GM12878 (cell line): ENCODE measurements around the gene KNSTRN. TPM values are rescaled to one million over a fixed set of nuclear protein-coding genes. Genes with fewer than 3 reads are reported as not detected.

ENCODE experiments used
- ATAC-seq: fragments of 200-7000 bp; cut with Tn5 transposase; 3 replicates; pipeline ENCODE4 v1.9.1; 2020; ENCODE audit warnings: mild to moderate bottlenecking, moderate library complexity
- BruUV-seq: library from RNA; stranded (reverse); fragments of 400-500 nt; replicated peaks from 2 replicates; lab custom pipeline; 2021; lab: Mats Ljungman, UMichigan
- CTCF ChIA-PET: fragments of 300-600 bp; sonication (Branson Sonifier 250); formaldehyde crosslinking; extraction: SDS; loops from one replicate; lab custom pipeline; 2021; ENCODE audit warnings: inconsistent platforms; lab: Yijun Ruan, JAX
- POLR2A ChIA-PET: fragments of 350-600 bp; formaldehyde crosslinking; extraction: SDS; loops from one replicate; lab custom pipeline; 2021; ENCODE audit warnings: inconsistent platforms; lab: Charles Lee
- RAD21 ChIA-PET: fragments of 300-600 bp; sonication (Branson Sonifier 250); formaldehyde crosslinking; loops from one replicate; lab custom pipeline; 2023; ENCODE audit warnings: antibody characterized with exemption; ENCODE audit not compliant: unreplicated experiment; lab: Charles Lee
- SMC1A ChIA-PET: fragments of 300-600 bp; sonication (Branson Sonifier 250); formaldehyde crosslinking; loops from one replicate; lab custom pipeline; 2023; ENCODE audit not compliant: unreplicated experiment, uncharacterized antibody; lab: Charles Lee
- DNase-seq: peaks from one replicate; pipeline ENCODE4 v3.0.0-alpha.2; 2011; ENCODE audit warnings: low read depth, low spot score
- FAIRE-seq: peaks from 3 replicates; lab custom pipeline; 2011; peaks lifted over from hg19 to GRCh38; lab: Jason Lieb, UNC
- H2AFZ ChIP-seq: 2 replicates; pipeline ENCODE4 v1.6.0; 2011; ENCODE audit warnings: low read depth, low read length, control low read depth; ENCODE audit not compliant: control insufficient read depth
- H3K27ac ChIP-seq: 2 replicates; pipeline ENCODE4 v1.5.1; 2011; ENCODE audit warnings: control low read depth; ENCODE audit not compliant: control insufficient read depth, insufficient read depth
- H3K27me3 ChIP-seq, 2 experiments: replicated peaks in 1 of 2; 2 replicates each; pipeline versions ENCODE4 v1.6.0 to v1.6.1; 2011; ENCODE audit warnings: low read length in 1 of 2; ENCODE audit not compliant: control insufficient read depth in 2 of 2, insufficient read depth in 2 of 2
- H3K36me3 ChIP-seq, 2 experiments: 2 replicates each; pipeline ENCODE4 v1.5.1; 2011; ENCODE audit warnings: low read length in 1 of 2; ENCODE audit not compliant: control insufficient read depth in 2 of 2, insufficient read depth in 2 of 2
- H3K4me1 ChIP-seq: 2 replicates; pipeline ENCODE4 v1.6.1; 2011; ENCODE audit warnings: mild to moderate bottlenecking, low read length, moderate library complexity, mixed read lengths; ENCODE audit not compliant: control insufficient read depth, insufficient read depth
- H3K4me2 ChIP-seq: 2 replicates; pipeline ENCODE4 v1.6.0; 2011; ENCODE audit warnings: control low read depth; ENCODE audit not compliant: control insufficient read depth, insufficient read depth
- H3K4me3 ChIP-seq: fragments of 200-600 bp; sonication (generic); 2 replicates; pipeline ENCODE4 v1.5.1; 2016
- H3K79me2 ChIP-seq: 2 replicates; pipeline ENCODE4 v1.6.0; 2011; ENCODE audit warnings: low read length; ENCODE audit not compliant: control insufficient read depth, insufficient read depth
- H3K9ac ChIP-seq: 2 replicates; pipeline ENCODE4 v1.8.0; 2011; ENCODE audit warnings: low read length, control low read depth, mixed read lengths; ENCODE audit not compliant: control insufficient read depth, insufficient read depth
- H3K9me3 ChIP-seq: replicated peaks from 3 replicates; pipeline ENCODE4 v1.5.1; 2011; ENCODE audit warnings: mild to moderate bottlenecking, low read length; ENCODE audit not compliant: control insufficient read depth, insufficient read depth
- H4K20me1 ChIP-seq: 2 replicates; pipeline ENCODE4 v1.6.0; 2011; ENCODE audit not compliant: control insufficient read depth, insufficient read depth
- EGR1 ChIP-seq, 2 experiments: IDR thresholded peaks; 1 replicate in 1 of 2; 2 replicates in 1 of 2; pipeline ENCODE4 v1.6.1; 2011 to 2012; ENCODE audit warnings: low read depth in 2 of 2, low read length in 2 of 2, borderline replicate concordance in 1 of 2, mild to moderate bottlenecking in 1 of 2, moderate library complexity in 1 of 2
- EP300 ChIP-seq, 2 experiments: fragments of 150-350 bp in 1 of 2; IDR thresholded peaks; 2 replicates each; pipeline ENCODE4 v1.6.1; 2011 to 2012; ENCODE audit warnings: low read depth in 2 of 2, low read length in 2 of 2, borderline replicate concordance in 1 of 2, improper control_type of control experiment in 1 of 2, inconsistent platforms in 1 of 2; ENCODE audit not compliant: control insufficient read depth in 1 of 2
- MEF2A ChIP-seq: IDR thresholded peaks from 2 replicates; pipeline ENCODE4 v1.6.1; 2011; ENCODE audit warnings: low read depth, mild to moderate bottlenecking, low read length, moderate library complexity; ENCODE audit not compliant: insufficient read depth
- MYB ChIP-seq: fragments of 150-350 bp; IDR thresholded peaks from 2 replicates; pipeline ENCODE4 v1.6.1; 2014; ENCODE audit warnings: mild to moderate bottlenecking, low read depth, low read length, borderline replicate concordance
- NR2F1 ChIP-seq: fragments of 450-650 bp; conservative IDR thresholded peaks from 2 replicates; pipeline ENCODE4 v1.6.1; 2017; ENCODE audit warnings: mild to moderate bottlenecking
- POLR2A ChIP-seq: IDR thresholded peaks from 2 replicates; pipeline ENCODE4 v1.6.1; 2011; ENCODE audit warnings: low read depth, mild to moderate bottlenecking, low read length
- RAD51 ChIP-seq: fragments of 450-650 bp; IDR thresholded peaks from 2 replicates; pipeline ENCODE4 v1.6.1; 2016; ENCODE audit warnings: moderate library complexity, mild to moderate bottlenecking, inconsistent platforms
- RCOR1 ChIP-seq: conservative IDR thresholded peaks from 2 replicates; pipeline ENCODE4 v1.6.1; 2012; ENCODE audit warnings: low read depth, low read length, improper control_type of control experiment
- SMAD5 ChIP-seq: IDR thresholded peaks from 2 replicates; pipeline ENCODE4 v1.6.1; 2016; ENCODE audit warnings: antibody characterized with exemption, low read depth
- SMC3 ChIP-seq: IDR thresholded peaks from 2 replicates; pipeline ENCODE4 v1.6.1; 2011; ENCODE audit warnings: low read length, improper control_type of control experiment, borderline replicate concordance
- TARDBP ChIP-seq: IDR thresholded peaks from 2 replicates; pipeline ENCODE4 v1.6.1; 2016; ENCODE audit warnings: borderline replicate concordance
- TCF7 ChIP-seq: IDR thresholded peaks from 2 replicates; pipeline ENCODE4 v1.6.1; 2014; ENCODE audit warnings: antibody characterized with exemption, borderline replicate concordance
- ZZZ3 ChIP-seq: IDR thresholded peaks from 2 replicates; pipeline ENCODE4 v1.6.1; 2011; ENCODE audit warnings: low read depth; ENCODE audit not compliant: control insufficient read depth, insufficient read length
- WGBS: methylation state at CpG from one replicate; pipeline ENCODE4 v1.1.6; 2016; ENCODE audit warnings: low lambda C conversion rate; ENCODE audit not compliant: insufficient replicate concordance, insufficient coverage; ENCODE audit errors: missing lambda C conversion rate; 5-methylcytosine and 5-hydroxymethylcytosine counted together
- in situ Hi-C: fragments of 300-500 bp; cut with MboI; formaldehyde crosslinking; loops from 9 replicates; pipeline ENCODE4 v1.14.3; 2018; ENCODE audit warnings: mixed read lengths
- intact Hi-C: fragments of 100-400 bp; cut with micrococcal nuclease; formaldehyde crosslinking; loops from one replicate; pipeline ENCODE4 v1.14.2; 2022; ENCODE audit not compliant: unreplicated experiment
- polyA plus RNA-seq, 11 experiments: library from polyadenylated mRNA; depleted of rRNA in 4 of 11; unstranded in 6 of 11; stranded (reverse) in 5 of 11; fragments of >200 nt; fragmentation: Nextera tagmentation in 4 of 11; fragmentation: Illumina TruSeq in 1 of 11; extraction: Ambion mirVana in 4 of 11; extraction: Trizol in 1 of 11; gene quantifications; 1 replicate in 1 of 11; 2 replicates in 10 of 11; pipeline versions ENCODE4 v1.2.1 to v1.2.3, GENCODE V29; 2011 to 2016; ENCODE audit warnings: inconsistent platforms in 2 of 11, missing spikeins in 2 of 11, low read depth in 1 of 11
- total RNA-seq, 4 experiments: library from RNA; depleted of rRNA in 3 of 4; stranded (reverse); fragments of >200 nt in 3 of 4; fragmentation: Illumina TruSeq in 1 of 4; extraction: Trizol in 1 of 4; gene quantifications; 2 replicates each; pipeline versions ENCODE4 v1.2.1 to v1.2.3, GENCODE V29; 2013 to 2021
- TF ChIP-seq, protein P1 (sequence below): fragments of 450-650 bp; IDR thresholded peaks from 2 replicates; pipeline ENCODE4 v1.6.1; 2017; ENCODE audit warnings: antibody characterized with exemption, mild to moderate bottlenecking, moderate library complexity
- TF ChIP-seq, protein P2 (sequence below): fragments of 450-650 bp; IDR thresholded peaks from 2 replicates; pipeline ENCODE4 v1.6.1; 2016; ENCODE audit warnings: mild to moderate bottlenecking
- TF ChIP-seq, protein P3 (sequence below): fragments of 150-350 bp; IDR thresholded peaks from 2 replicates; pipeline ENCODE4 v1.6.1; 2016; ENCODE audit warnings: low read depth, low read length

The KNSTRN gene
- total and polyA plus RNA-seq, 10 of the 15 experiments (the other 5 are each of a cell fraction or from before 2014, with no cell fraction given), result 30.3 to 72.1 (median 47.1) TPM

DNA sequence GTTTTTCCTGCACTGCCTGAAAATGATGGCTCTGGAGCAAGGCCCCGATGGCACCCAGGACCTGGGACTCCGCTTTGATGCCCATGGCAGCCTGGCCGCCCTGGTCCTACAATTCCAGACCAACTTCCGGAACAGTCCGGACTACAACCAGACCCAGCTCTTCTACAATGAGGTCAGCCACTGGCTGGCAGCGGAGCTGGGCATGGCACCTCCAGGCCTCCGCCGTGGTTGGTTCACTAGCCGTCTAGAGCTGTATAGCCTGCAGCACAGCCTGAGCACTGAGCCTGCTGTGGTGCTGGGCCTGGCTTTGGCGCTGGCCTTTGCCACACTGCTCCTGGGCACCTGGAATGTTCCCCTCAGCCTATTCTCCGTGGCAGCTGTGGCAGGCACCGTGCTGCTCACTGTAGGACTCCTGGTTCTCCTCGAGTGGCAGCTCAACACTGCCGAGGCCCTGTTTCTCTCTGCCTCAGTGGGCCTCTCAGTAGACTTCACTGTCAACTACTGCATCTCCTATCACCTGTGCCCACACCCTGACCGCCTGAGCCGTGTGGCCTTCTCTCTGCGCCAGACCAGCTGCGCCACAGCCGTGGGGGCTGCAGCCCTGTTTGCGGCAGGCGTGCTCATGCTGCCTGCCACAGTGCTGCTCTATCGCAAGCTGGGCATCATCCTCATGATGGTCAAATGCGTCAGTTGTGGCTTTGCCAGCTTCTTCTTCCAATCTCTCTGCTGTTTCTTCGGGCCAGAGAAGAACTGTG lies 13.6 kb upstream of the KNSTRN start:
- SMC1A ChIA-PET, result interaction anchor here (1.2 to 2.4 kb wide), 3 partner anchors 23 to 53 kb away, joined by 3 to 8 read pairs (median 4); no protein-coding TSS in a partner anchor
- Histone ChIP-seq H2AFZ (no peak overlapping the region), H3K27me3 (peaks cover 3 to 5% of the 10 kb centered on the region in 2 experiments), H3K36me3 (no peaks in the 10 kb centered on the region), H3K4me1 (peaks cover 8% of the 10 kb centered on the region), H3K27ac (no peak overlapping the region), H3K79me2 (no peaks in the 10 kb centered on the region), H3K9me3 (no peaks in the 10 kb centered on the region), H3K4me3 (no peak overlapping the region), H3K9ac (no peak overlapping the region), H3K4me2 (no peak overlapping the region), H4K20me1 (no peaks in the 10 kb centered on the region)
- RAD21 ChIA-PET, result interaction anchor here (0.8 to 1.4 kb wide), 3 partner anchors 9 to 54 kb away, joined by 3 read pairs; no protein-coding TSS in a partner anchor
- ATAC-seq, result no peak
- 79% methylated on average over 22 of the region's 24 CpGs for WGBS
- POLR2A ChIA-PET, result interaction anchor here (0.5 kb wide), 1 partner anchor 19 kb away, joined by 3 read pairs; no protein-coding TSS in a partner anchor
- BruUV-seq, result no TSS peak
- DNase-seq, result no peak
- in situ Hi-C loops (no loop called here), intact Hi-C loops (loop anchor here (1.0 kb wide), 1 partner anchor 53 kb away; no protein-coding TSS in a partner anchor)
- no peak for FAIRE-seq
- CTCF ChIA-PET, result interaction anchor here (1.2 to 7.5 kb wide), 10 partner anchors 15 to 54 kb away, joined by 3 to 58 read pairs (median 5); partner anchors contain the start of gene IVD
- no peak for TF ChIP-seq RAD51
- TF ChIP-seq SMAD5, result no peak
- no peak for TF ChIP-seq RCOR1
- no peak for TF ChIP-seq ZZZ3
- TF ChIP-seq TARDBP, result no peak
- TF ChIP-seq, protein P1, sequence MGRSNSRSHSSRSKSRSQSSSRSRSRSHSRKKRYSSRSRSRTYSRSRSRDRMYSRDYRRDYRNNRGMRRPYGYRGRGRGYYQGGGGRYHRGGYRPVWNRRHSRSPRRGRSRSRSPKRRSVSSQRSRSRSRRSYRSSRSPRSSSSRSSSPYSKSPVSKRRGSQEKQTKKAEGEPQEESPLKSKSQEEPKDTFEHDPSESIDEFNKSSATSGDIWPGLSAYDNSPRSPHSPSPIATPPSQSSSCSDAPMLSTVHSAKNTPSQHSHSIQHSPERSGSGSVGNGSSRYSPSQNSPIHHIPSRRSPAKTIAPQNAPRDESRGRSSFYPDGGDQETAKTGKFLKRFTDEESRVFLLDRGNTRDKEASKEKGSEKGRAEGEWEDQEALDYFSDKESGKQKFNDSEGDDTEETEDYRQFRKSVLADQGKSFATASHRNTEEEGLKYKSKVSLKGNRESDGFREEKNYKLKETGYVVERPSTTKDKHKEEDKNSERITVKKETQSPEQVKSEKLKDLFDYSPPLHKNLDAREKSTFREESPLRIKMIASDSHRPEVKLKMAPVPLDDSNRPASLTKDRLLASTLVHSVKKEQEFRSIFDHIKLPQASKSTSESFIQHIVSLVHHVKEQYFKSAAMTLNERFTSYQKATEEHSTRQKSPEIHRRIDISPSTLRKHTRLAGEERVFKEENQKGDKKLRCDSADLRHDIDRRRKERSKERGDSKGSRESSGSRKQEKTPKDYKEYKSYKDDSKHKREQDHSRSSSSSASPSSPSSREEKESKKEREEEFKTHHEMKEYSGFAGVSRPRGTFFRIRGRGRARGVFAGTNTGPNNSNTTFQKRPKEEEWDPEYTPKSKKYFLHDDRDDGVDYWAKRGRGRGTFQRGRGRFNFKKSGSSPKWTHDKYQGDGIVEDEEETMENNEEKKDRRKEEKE, result no peak
- no peak for TF ChIP-seq MEF2A
- TF ChIP-seq, protein P2, sequence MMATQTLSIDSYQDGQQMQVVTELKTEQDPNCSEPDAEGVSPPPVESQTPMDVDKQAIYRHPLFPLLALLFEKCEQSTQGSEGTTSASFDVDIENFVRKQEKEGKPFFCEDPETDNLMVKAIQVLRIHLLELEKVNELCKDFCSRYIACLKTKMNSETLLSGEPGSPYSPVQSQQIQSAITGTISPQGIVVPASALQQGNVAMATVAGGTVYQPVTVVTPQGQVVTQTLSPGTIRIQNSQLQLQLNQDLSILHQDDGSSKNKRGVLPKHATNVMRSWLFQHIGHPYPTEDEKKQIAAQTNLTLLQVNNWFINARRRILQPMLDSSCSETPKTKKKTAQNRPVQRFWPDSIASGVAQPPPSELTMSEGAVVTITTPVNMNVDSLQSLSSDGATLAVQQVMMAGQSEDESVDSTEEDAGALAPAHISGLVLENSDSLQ, result no peak
- TF ChIP-seq MYB, result no peak
- no peak for TF ChIP-seq EGR1 (IDR thresholded peaks at IDR 0.05; ENCODE audit: borderline replicate concordance in 1 of 2, low read depth in 2 of 2, low read length in 2 of 2)
- TF ChIP-seq SMC3, result no peak
- no peak for TF ChIP-seq TCF7
- no peak for TF ChIP-seq POLR2A
- no peak for TF ChIP-seq EP300 (IDR thresholded peaks at IDR 0.05; ENCODE audit: borderline replicate concordance in 1 of 2, control insufficient read depth in 1 of 2, low read depth in 2 of 2, low read length in 2 of 2)
- TF ChIP-seq, protein P3, sequence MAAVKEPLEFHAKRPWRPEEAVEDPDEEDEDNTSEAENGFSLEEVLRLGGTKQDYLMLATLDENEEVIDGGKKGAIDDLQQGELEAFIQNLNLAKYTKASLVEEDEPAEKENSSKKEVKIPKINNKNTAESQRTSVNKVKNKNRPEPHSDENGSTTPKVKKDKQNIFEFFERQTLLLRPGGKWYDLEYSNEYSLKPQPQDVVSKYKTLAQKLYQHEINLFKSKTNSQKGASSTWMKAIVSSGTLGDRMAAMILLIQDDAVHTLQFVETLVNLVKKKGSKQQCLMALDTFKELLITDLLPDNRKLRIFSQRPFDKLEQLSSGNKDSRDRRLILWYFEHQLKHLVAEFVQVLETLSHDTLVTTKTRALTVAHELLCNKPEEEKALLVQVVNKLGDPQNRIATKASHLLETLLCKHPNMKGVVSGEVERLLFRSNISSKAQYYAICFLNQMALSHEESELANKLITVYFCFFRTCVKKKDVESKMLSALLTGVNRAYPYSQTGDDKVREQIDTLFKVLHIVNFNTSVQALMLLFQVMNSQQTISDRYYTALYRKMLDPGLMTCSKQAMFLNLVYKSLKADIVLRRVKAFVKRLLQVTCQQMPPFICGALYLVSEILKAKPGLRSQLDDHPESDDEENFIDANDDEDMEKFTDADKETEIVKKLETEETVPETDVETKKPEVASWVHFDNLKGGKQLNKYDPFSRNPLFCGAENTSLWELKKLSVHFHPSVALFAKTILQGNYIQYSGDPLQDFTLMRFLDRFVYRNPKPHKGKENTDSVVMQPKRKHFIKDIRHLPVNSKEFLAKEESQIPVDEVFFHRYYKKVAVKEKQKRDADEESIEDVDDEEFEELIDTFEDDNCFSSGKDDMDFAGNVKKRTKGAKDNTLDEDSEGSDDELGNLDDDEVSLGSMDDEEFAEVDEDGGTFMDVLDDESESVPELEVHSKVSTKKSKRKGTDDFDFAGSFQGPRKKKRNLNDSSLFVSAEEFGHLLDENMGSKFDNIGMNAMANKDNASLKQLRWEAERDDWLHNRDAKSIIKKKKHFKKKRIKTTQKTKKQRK, result no peak
- TF ChIP-seq NR2F1, result no peak
